ENCODE measurements around the gene SLF1.

DNA sequence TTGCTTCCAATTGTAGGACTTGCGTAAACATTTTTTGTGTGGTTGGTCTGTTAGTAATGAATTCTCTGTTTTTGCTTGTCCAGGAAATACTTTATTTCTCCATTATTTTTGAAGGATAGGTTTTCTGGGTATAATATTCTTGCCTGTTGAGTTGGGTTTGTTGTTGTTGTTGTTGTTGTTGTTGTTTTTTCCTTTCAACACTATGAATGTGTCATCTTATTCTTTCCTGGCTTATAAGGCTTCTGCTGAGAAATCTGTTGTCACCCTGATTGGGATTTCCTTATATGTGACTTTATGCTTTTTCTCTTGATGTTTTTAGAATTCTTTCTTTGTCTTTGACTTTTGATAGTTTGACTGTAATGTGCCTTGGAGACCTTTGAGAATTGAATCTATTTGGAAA, 39.8 kb downstream of the SLF1 start:
- TF ChIP-seq, protein P1, sequence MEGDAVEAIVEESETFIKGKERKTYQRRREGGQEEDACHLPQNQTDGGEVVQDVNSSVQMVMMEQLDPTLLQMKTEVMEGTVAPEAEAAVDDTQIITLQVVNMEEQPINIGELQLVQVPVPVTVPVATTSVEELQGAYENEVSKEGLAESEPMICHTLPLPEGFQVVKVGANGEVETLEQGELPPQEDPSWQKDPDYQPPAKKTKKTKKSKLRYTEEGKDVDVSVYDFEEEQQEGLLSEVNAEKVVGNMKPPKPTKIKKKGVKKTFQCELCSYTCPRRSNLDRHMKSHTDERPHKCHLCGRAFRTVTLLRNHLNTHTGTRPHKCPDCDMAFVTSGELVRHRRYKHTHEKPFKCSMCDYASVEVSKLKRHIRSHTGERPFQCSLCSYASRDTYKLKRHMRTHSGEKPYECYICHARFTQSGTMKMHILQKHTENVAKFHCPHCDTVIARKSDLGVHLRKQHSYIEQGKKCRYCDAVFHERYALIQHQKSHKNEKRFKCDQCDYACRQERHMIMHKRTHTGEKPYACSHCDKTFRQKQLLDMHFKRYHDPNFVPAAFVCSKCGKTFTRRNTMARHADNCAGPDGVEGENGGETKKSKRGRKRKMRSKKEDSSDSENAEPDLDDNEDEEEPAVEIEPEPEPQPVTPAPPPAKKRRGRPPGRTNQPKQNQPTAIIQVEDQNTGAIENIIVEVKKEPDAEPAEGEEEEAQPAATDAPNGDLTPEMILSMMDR (IDR thresholded peaks at IDR 0.05) = no peak
- TF ChIP-seq FOXJ3 (CRISPR knock-in tag; IDR thresholded peaks at IDR 0.05) = no peak
- TF ChIP-seq NRF1 (IDR thresholded peaks at IDR 0.05; ENCODE audit: low read depth, low read length) = no peak
- TF ChIP-seq, protein P2, sequence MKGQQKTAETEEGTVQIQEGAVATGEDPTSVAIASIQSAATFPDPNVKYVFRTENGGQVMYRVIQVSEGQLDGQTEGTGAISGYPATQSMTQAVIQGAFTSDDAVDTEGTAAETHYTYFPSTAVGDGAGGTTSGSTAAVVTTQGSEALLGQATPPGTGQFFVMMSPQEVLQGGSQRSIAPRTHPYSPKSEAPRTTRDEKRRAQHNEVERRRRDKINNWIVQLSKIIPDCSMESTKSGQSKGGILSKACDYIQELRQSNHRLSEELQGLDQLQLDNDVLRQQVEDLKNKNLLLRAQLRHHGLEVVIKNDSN (IDR thresholded peaks at IDR 0.05; ENCODE audit: borderline replicate concordance, low read depth) = no peak

All from SK-N-SH (cell line).